T-helper 22 cell (primary cell): ENCODE measurements around the gene MTMR1.

Experiments used
- DNase-seq: peaks from one replicate; pipeline ENCODE4 v3.0.0-alpha.2; 2020; ENCODE audit warnings: low read depth

The MTMR1 gene

DNA sequence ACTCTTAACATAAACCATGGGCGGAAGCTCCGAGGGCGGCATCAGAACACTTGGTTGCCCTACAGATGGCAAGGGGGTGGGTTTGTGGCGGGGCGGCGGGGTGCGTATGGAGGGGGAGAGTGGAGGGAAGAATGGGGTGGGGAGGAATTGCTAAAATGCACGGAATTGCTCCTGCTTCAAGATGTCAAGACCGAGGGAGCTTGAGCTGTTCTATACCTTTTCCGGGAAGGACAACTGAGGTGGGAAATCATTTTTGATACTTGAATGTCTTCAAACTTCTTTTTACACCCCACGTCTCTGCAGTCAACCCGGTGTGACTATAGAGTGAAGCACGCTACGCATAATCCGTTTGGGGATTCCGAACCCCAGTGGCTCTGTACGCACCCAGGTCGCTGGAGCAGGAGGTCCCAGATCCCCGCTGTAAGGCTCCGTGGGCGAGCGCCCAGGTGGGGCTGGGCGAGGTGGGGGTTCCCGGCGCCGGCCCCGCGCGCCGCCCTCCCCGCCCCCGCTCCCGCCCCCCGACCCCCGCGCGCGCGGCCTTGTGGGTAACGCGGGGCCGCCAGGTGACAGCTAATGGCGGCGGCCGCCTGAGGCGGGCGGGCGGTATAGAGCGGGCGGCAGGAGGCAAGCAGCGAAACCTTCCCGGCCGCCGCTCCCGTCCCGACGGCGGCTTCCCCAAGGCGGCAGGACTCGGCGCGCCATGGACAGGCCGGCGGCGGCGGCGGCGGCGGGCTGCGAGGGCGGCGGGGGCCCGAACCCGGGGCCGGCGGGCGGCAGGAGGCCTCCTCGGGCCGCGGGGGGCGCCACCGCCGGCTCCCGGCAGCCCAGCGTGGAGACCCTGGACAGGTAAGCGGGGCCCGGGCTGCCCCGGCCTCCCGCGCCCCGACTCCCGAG lies at the start of gene MTMR1:
MTMR1 (plus strand) TSS at position 566 of the 894 bp plus-strand sequence; CDS start at position 701, 135 bp downstream.
- peak; percentile 46 for DNase-seq

DNA sequence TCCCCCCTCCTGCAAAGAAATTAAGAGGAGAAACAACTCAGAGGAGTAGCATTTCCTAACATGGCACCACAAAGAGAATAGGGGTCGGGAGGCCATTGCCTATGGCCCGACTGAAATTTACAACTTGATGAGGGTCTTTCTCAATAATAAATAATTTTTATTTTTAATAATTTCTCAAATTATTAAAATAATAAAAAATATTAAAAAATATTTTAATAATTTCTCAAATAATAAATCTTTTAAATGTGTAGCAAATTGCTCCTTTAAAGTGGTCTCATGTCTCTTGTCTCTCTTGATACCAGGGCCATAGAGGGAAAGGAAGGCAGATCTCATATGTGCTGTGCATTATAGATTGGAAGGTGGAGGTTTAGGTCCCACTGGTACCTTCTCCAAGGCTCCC lies 49.2 kb upstream of the MTMR1 start:
- DNase-seq: no peak

GRCh38 chrX:150644422-150644821 lies 48.8 kb upstream of the MTMR1 start:
- no peak for DNase-seq

GRCh38 chrX:150647331-150647730 lies 45.9 kb upstream of the MTMR1 start:
- DNase-seq: no peak

GRCh38 chrX:150648296-150648940 lies 44.8 kb upstream of the MTMR1 start:
- DNase-seq: no peak

DNA sequence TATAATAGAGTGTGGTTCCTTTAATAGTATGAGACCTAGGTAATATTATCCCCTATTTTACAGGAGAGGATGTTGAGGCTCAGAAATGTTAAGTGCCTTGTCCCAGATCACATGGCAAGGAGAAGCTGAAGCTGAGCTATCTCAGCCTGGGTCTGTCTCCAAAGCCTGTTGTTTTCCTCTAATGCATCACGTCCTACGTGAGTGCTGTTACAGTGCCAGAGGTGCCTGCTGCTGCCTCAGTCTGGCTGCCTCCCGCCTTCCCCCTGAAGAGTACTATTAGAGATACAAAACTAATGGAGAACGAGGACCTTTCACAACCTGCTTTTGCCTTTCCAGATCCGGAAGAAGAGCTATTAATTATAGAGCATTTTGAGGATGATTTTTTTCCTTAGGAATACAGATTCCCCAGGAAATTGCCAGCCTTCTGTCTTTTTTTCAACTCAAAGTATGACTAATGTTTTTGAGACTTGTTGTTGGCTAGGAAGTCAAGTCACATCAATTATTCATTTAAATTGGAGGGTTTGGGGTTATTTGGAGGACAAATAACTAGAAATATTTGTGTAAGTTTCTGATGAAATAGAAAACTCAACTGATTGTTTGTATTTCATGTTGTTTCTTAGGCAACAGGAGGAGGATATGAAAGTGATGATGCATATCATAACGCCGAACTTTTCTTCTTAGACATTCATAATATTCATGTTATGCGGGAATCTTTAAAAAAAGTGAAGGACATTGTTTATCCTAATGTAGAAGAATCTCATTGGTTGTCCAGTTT lies 43.9 kb upstream of the MTMR1 start:
- DNase-seq: no peak

DNA sequence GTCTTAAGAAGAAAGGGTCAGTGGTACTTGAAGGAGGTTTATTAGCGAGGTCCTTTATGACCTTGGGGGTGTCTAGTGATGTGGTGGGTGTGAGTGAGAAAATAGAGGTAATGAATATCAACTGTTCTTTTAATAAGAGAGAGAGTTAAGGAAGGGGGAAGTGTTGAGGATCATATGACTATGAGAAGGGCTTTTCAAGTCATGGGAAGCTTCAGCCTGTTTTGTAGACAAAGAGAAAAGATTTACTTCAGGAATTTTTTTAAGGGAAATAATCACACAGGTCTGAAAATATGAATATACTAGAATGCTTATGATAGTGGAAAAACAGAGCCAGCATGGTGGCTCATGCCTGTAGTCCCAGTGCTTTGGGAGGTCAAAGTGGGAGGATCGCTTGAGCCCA lies 41.3 kb upstream of the MTMR1 start:
- no peak for DNase-seq

GRCh38 chrX:150655788-150656187 lies 37.4 kb upstream of the MTMR1 start:
- DNase-seq: no peak

GRCh38 chrX:150663073-150663472 lies 30.1 kb upstream of the MTMR1 start:
- no peak for DNase-seq

DNA sequence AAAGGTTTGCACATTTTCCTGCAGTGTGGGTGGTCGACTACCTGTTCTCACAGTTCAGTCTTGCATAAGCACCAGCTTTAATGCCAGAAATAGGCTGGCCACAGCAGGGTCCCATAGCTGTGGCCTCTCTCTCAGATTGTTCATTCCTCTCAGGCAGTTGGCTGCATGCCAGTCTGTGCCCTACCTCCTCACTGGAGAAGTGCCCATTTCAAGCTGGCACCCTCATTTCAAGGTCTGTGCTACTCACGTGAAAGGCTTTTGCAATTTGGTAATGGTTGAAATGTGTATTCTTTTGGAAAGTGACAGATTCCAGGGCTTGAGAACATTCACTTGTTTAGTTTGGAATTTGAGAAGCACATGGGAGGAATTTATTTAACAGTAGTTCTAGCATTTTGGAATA lies 28.9 kb upstream of the MTMR1 start:
- DNase-seq: no peak

DNA sequence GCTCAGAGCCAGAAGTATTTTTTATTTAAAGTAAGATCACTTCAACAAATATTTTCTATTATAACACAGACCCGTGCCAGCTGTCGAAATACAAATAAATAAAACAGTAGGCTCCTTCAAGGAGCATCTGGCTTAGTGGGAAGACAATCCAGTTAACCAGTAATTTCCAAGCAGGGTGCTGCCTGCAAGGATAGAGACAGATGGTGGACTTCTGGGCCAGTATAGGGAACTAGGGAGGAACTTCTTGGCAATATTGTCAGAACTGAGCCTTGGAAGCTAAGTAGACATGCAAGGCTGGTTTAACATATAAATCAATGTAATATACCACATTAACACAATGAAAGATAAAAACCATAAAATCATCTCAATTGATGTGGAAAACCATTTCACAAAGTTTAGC lies 17.0 kb upstream of the MTMR1 start:
- DNase-seq: no peak

GRCh38 chrX:150680974-150681373 lies 12.2 kb upstream of the MTMR1 start:
- DNase-seq: no peak

- no peak for DNase-seq
Measured at GRCh38 chrX:150683112-150683511, 10.1 kb upstream of the MTMR1 start.

DNA sequence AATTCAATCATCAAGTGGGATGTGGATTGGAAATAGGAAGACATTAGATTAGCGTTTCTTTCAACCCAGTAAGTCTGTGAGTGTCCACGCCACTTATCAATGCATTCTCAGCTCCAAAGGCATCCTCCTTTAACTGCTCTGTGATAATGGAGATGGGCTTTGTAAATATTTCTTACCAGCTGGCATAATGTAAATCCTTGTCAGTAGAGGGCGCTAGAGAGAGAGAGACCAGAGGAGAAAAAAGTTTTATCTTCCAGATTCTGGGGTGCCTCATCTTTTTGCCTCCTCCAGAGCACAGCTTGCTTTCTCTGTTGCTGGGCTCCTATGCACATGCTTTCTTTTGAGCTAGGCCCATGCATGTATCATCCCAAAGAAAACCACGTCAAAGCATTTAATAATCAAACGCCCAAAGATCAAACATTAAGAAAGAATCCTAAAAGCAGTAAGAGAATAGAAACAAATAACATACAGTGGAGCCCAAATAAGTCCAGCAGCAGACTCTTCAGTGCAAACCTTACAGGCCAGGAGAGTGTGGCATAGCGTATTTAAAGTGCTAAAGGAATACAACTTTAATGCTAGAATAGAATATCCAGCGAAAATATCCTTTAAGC lies 9.6 kb upstream of the MTMR1 start:
- DNase-seq: no peak

DNA sequence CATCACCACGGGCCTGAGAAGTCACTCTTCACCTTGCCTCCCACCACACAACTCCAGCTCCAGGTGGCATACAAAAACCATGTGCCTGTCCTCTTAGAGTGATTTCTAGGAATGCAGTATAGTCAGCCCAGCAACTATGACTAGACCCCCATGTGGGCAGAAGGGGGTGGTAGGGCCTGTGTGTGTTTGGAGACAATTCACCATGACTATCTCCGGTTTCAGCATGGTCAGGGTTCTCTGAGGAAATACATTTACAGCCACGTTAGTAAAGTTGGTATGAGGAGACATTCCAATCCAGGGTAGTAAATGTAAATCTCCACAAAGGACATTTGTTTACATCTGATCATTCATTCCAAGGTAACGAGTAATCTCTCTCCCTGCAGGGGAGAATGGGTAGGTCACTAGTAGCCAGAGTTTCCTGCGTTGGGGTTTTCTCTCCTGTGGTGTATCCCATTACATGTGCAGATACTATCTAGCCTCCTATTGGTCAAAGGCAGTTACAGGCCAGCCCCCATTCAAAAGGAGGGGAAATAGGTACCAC lies 4.2 kb upstream of the MTMR1 start:
- no peak for DNase-seq

DNA sequence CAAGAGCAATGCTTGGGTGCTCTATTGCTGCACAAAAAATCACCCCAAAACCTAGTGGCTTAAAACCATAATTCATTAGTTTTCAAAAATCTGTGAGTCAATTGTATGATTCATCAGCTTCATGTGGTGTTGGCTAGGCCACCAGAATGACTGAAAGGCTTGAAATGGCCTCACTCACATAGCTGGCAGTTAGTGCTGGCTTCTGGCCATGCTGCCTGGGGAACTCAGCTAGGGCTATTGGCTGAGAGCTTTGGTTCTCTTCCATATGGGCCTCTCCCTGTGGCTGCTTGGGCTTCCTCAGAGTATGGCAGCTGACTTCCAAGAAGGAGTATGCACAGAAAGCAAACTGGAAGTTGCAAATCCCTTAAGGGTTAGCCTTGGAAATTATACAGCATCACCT lies 3.1 kb upstream of the MTMR1 start:
- DNase-seq: no peak

- no peak for DNase-seq
Measured at GRCh38 chrX:150692296-150692695, 900 bp upstream of the MTMR1 start.

- DNase-seq: peak; percentile 60
Measured at GRCh38 chrX:150693725-150694574, 754 bp downstream of the MTMR1 start.

- DNase-seq: no peak
Measured at GRCh38 chrX:150694738-150695410, 1.7 kb downstream of the MTMR1 start.

DNA sequence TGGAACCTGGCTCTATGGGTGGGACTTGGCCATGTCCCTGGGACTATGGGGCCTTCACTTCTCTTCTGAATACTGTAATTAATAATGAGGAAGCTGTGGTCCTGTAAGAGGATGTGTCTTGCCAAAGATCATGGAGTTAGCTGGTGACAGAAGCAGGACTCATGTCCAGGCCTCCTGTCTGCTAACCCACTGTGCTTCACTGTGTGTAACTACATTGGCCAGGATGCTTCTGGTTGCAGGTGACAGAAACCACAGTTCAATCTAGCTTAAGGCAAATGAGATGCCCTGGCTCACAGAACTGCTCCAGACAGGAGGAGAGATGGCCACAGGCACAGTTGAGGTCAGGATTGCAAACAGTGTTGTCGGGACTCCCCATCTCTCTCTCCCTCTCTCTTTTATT lies 3.1 kb downstream of the MTMR1 start:
- no peak for DNase-seq
